ENCODE measurements around the gene KREMEN1. TPM values are rescaled to one million over a fixed set of nuclear protein-coding genes. Genes with fewer than 3 reads are reported as not detected.

Gene KREMEN1
- total RNA-seq, 1 donor from 2014 or later, result 23.5 TPM

DNA sequence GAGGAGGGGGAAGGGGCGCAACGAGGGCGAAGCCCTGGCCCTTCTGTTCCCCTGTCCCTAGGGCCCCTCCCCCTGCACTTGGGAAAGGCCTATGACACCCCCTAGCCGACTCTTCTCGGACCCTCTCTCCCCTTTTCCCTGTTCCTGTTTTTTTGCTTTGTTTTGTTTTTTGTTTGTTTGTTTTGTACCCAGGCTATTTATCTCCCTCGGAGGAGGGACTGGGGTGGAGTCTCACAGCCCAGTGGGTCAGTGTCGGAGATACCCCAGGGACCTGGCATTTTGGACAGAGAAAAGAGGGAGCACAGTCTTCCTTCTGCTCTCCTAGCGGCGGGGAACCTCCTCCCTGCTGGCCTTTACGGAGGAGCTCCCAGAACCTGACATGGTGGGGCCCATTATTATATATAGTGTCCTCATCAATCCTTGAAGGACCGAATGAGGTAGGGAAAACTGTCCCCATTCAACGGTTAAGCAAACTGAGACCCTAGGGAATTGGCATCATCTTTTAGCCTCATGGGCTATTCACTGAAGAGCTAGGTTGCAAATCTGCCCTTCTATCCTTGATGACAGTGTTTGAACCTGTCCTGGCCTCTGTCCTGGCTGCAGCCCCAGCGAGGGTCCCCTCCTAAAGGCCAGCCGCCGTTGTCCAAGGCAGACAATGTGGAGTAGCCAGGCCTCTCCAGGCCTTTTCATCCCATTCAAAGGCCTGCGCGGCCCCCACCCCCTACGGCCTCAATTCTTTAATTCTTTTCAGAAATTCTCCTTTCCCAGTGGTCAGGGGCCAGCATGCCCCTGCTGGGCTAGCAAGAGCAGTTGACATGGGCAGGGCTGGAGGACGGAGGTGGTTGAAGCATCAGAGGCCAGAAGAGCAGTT, 133.8 kb downstream of the KREMEN1 start:
- DNase-seq, result no peak
- peaks cover 42% of the 10 kb centered on the region for H3K4me1 ChIP-seq
- TF ChIP-seq, protein P1, sequence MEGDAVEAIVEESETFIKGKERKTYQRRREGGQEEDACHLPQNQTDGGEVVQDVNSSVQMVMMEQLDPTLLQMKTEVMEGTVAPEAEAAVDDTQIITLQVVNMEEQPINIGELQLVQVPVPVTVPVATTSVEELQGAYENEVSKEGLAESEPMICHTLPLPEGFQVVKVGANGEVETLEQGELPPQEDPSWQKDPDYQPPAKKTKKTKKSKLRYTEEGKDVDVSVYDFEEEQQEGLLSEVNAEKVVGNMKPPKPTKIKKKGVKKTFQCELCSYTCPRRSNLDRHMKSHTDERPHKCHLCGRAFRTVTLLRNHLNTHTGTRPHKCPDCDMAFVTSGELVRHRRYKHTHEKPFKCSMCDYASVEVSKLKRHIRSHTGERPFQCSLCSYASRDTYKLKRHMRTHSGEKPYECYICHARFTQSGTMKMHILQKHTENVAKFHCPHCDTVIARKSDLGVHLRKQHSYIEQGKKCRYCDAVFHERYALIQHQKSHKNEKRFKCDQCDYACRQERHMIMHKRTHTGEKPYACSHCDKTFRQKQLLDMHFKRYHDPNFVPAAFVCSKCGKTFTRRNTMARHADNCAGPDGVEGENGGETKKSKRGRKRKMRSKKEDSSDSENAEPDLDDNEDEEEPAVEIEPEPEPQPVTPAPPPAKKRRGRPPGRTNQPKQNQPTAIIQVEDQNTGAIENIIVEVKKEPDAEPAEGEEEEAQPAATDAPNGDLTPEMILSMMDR (IDR thresholded peaks at IDR 0.05), result no peak

DNA sequence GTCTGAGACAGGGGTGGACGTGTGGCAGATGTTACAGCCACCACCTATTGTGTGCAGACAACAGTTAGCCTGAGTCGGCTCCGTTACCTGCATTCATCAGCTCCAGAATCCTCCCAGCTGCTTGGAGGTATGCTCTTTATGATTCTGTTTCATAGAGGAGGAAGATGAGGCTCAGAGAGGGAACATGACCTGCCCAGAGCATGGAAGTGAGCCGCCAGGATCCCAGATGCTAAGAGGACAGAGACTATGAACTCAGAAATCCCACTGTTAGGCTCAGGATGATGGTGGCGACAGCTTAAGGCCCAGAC, 134.4 kb downstream of the KREMEN1 start:
- Histone ChIP-seq H3K27ac (no peak overlapping the region), H3K27me3 (ENCODE audit: low read depth) (no peaks in the 10 kb centered on the region), H3K9me3 (no peaks in the 10 kb centered on the region), H3K4me3 (peak overlapping the region; percentile 60), H3K4me1 (peaks cover 37% of the 10 kb centered on the region), H3K36me3 (no peaks in the 10 kb centered on the region)
- DNase-seq (no peak), ATAC-seq (no peak)
- TF ChIP-seq, protein P1 (IDR thresholded peaks at IDR 0.05), result no peak
- intact Hi-C loops (cut with DNase I), result no loop called here

More for the DNA sequence above, 133.8 kb downstream of the KREMEN1 start:
- Histone ChIP-seq H3K9me3 (no peaks in the 10 kb centered on the region), H3K27ac (peak overlapping the region; percentile 56), H3K36me3 (no peaks in the 10 kb centered on the region), H3K27me3 (ENCODE audit: low read depth) (no peaks in the 10 kb centered on the region), H3K4me3 (peak overlapping the region; percentile 60)
- intact Hi-C loops (cut with DNase I), result no loop called here
- no peak for ATAC-seq

DNA sequence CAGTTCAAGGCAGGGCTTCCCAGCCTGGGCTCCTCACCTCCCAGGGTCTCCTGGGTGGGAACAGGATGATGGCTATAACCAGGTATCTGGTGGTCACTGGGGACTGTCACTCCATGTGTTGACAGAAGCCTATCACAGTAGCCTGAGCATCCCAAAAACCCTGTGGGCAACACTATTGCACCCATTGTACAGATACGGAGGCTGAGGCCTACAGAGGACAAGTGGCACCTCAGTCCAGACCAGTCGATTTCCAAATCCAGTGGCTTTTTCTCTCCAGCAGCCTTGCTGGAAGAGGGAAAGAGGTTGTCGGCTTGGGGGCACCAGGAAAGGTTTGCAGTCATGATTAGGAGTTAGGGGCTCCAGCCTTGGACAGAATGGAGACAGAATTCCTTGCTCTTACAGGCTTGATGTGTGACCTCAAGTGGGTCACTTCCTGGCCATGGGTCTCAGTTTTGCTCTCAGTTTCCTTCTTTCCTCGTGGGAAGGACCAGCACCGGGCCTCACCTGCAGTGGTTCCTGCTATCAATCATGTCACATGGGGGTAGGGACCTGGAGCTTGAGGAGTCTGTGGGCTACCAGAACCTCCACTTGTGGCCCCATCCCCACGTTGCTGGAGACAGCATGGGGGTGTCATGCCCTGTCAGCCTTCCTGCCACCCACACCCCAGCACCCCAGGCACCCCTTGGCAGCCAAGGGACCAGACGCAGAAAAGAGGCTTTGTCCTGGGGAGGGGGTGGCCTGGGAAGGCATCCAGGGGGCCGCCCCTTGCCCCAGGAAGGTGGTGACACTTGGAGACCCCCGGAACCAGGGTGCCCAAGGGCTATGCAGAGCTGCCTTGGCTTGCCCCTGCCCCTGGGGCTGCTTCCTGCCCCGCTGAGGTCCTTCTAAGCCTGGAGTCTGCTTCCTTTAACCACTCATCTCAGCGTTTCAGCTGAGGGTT, 135.0 kb downstream of the KREMEN1 start:
- no peak overlapping the region for H3K27ac ChIP-seq
- ATAC-seq, result no peak

DNA sequence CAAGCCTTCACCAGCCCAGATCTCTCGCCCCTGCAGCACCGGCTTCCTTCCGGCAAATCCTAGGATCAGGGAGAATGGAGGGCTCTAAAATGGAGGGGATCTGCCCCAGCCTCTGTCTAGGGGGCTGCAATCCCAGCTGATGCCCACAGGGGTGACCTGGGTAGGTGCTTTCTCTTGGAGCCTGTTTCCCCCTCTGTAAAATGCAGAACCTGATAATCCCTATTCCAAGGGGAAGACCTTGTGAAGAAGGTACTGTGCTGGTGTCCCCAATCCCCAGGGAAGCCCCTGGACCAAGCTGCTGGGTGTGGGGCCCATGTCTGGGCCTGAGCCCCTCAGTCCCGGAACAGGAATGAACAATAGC, 135.6 kb downstream of the KREMEN1 start:
- DNase-seq, result no peak
- intact Hi-C loops (cut with DNase I), result no loop called here
- H3K27ac ChIP-seq, result no peak overlapping the region
- H3K36me3 ChIP-seq, result no peaks in the 10 kb centered on the region
- ATAC-seq, result no peak
- H3K4me3 ChIP-seq, result no peak overlapping the region
- TF ChIP-seq, protein P1 (IDR thresholded peaks at IDR 0.05), result no peak
- no peaks in the 10 kb centered on the region for H3K27me3 ChIP-seq (ENCODE audit: low read depth)
- H3K9me3 ChIP-seq, result no peaks in the 10 kb centered on the region
- peaks cover 25% of the 10 kb centered on the region for H3K4me1 ChIP-seq

More for the DNA sequence above, 135.0 kb downstream of the KREMEN1 start:
- no peak for DNase-seq
- intact Hi-C loops (cut with DNase I), result no loop called here
- H3K27me3 ChIP-seq (ENCODE audit: low read depth), result no peaks in the 10 kb centered on the region
- TF ChIP-seq, protein P1 (IDR thresholded peaks at IDR 0.05), result no peak
- no peaks in the 10 kb centered on the region for H3K9me3 ChIP-seq
- H3K4me3 ChIP-seq, result no peak overlapping the region
- H3K4me1 ChIP-seq, result peaks cover 31% of the 10 kb centered on the region
- no peaks in the 10 kb centered on the region for H3K36me3 ChIP-seq

DNA sequence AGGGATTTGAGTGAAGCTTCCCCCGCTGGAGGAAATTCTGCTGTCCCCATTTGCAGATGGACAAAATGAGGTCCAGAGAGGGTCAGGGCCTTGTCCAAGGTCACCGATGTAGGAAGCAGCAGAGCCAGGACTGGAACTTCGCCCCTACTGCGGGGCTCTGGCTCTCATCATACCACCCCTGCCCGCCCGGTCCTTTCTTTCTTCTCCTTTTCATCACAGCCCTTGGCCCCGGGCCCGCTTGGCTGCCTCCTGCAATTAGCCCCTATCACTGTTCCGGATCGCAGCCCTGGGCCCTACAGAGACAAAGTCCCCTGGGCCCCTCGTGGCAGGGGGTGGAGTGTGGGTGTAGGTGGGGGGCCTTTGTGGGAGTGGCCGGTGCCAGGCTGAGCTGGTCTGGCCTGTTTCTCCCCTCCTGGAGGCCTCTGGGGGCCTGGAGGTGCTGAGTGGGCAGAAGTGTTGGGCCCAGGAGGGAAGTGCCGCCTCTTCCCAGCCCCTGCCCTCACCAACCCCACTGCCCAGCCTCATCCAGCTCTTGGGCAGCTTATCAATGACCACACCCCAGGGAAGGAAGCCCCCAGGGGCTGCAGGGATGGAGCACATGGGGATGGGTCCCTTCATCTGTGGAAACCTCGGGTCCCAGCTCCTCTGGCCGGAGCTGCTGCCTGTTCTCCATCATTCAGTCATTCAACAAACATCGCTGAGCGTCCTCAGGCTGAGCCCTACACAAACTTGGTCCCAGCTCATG, 136.2 kb downstream of the KREMEN1 start:
- Histone ChIP-seq H3K9me3 (no peaks in the 10 kb centered on the region), H3K4me3 (no peak overlapping the region), H3K27ac (no peak overlapping the region), H3K36me3 (no peaks in the 10 kb centered on the region), H3K27me3 (ENCODE audit: low read depth) (no peaks in the 10 kb centered on the region), H3K4me1 (peaks cover 25% of the 10 kb centered on the region)
- TF ChIP-seq, protein P1 (IDR thresholded peaks at IDR 0.05), result no peak
- no peak for ATAC-seq
- no peak for DNase-seq
- intact Hi-C loops (cut with DNase I), result no loop called here
